HEK293 (cell line): ENCODE measurements around the gene DOK5.

Experiments
- REST ChIP-seq: fragments of 450-650 bp; formaldehyde crosslinking; IDR thresholded peaks from 2 replicates; pipeline ENCODE4 v1.5.1; 2016; ENCODE audit warnings: missing biosample characterization, missing genetic modification characterization
- TRIM28 ChIP-seq: IDR thresholded peaks from 2 replicates; pipeline ENCODE4 v1.6.1; 2011; ENCODE audit warnings: low read length, control low read depth, borderline replicate concordance
- ZNF707 ChIP-seq: fragments of 450-650 bp; formaldehyde crosslinking; IDR thresholded peaks from 2 replicates; pipeline ENCODE4 v1.5.1; 2016; ENCODE audit warnings: missing biosample characterization, missing genetic modification characterization

GRCh38 chr20:54585217-54585616 is 109.8 kb downstream of the DOK5 start:
- TF ChIP-seq REST (tag by site-specific recombination) (no peak), ZNF707 (no peak), TRIM28 (no peak)
